GM18499 (cell line): ENCODE results near the gene RTN1.
A peak's percentile ranks its signal among the peaks of the same experiment; 100 is the strongest.

Experiments
- ATAC-seq: cut with Tn5 transposase; IDR thresholded peaks from one replicate; pipeline ENCODE4 v1.9.1; 2021; ENCODE audit warnings: moderate number of reproducible peaks; ENCODE audit not compliant: insufficient read depth, unreplicated experiment

The RTN1 gene

GRCh38 chr14:59857328-59857727, 13.2 kb downstream of the RTN1 start:
- ATAC-seq = no peak

GRCh38 chr14:59852350-59852749, 18.2 kb downstream of the RTN1 start:
- no peak for ATAC-seq

- no peak for ATAC-seq
Observed at GRCh38 chr14:59850458-59850857, 20.1 kb downstream of the RTN1 start.

GRCh38 chr14:59849411-59850130, 21.0 kb downstream of the RTN1 start:
- ATAC-seq = no peak

GRCh38 chr14:59848671-59849070, 21.9 kb downstream of the RTN1 start:
- ATAC-seq = no peak

GRCh38 chr14:59847711-59848110, 22.9 kb downstream of the RTN1 start:
- no peak for ATAC-seq

GRCh38 chr14:59846595-59846994, 24.0 kb downstream of the RTN1 start:
- ATAC-seq = no peak

- no peak for ATAC-seq
Observed at GRCh38 chr14:59845245-59845644, 25.3 kb downstream of the RTN1 start.

GRCh38 chr14:59844186-59844812, 26.3 kb downstream of the RTN1 start:
- ATAC-seq = no peak

- no peak for ATAC-seq
Observed at GRCh38 chr14:59836116-59836515, 34.5 kb downstream of the RTN1 start.

GRCh38 chr14:59832653-59833294, 37.8 kb downstream of the RTN1 start:
- ATAC-seq = no peak

- ATAC-seq = no peak
Observed at GRCh38 chr14:59831121-59831730, 39.4 kb downstream of the RTN1 start.

- no peak for ATAC-seq
Observed at GRCh38 chr14:59830338-59830734, 40.2 kb downstream of the RTN1 start.

GRCh38 chr14:59829469-59830337, 40.9 kb downstream of the RTN1 start:
- no peak for ATAC-seq

GRCh38 chr14:59828276-59828675, 42.3 kb downstream of the RTN1 start:
- no peak for ATAC-seq

GRCh38 chr14:59827401-59827800, 43.2 kb downstream of the RTN1 start:
- no peak for ATAC-seq

- no peak for ATAC-seq
Observed at GRCh38 chr14:59826150-59826549, 44.4 kb downstream of the RTN1 start.

GRCh38 chr14:59823179-59823578, 47.4 kb downstream of the RTN1 start:
- ATAC-seq = peak; percentile 78

- ATAC-seq = no peak
Observed at GRCh38 chr14:59819446-59820088, 51.0 kb downstream of the RTN1 start.

GRCh38 chr14:59816941-59817340, 53.6 kb downstream of the RTN1 start:
- no peak for ATAC-seq
